GM18858 (cell line): ENCODE measurements around the gene FYN.
A peak's percentile ranks its signal among the peaks of the same experiment; 100 is the strongest.
"Not testable (repeated sequence)": the region's sequence is repeated elsewhere in the genome, so short reads cannot be mapped to it uniquely, and the experiment has no call there.

Source experiments
- ATAC-seq: cut with Tn5 transposase; IDR thresholded peaks from one replicate; pipeline ENCODE4 v1.9.1; 2021; ENCODE audit not compliant: unreplicated experiment

Gene FYN

DNA sequence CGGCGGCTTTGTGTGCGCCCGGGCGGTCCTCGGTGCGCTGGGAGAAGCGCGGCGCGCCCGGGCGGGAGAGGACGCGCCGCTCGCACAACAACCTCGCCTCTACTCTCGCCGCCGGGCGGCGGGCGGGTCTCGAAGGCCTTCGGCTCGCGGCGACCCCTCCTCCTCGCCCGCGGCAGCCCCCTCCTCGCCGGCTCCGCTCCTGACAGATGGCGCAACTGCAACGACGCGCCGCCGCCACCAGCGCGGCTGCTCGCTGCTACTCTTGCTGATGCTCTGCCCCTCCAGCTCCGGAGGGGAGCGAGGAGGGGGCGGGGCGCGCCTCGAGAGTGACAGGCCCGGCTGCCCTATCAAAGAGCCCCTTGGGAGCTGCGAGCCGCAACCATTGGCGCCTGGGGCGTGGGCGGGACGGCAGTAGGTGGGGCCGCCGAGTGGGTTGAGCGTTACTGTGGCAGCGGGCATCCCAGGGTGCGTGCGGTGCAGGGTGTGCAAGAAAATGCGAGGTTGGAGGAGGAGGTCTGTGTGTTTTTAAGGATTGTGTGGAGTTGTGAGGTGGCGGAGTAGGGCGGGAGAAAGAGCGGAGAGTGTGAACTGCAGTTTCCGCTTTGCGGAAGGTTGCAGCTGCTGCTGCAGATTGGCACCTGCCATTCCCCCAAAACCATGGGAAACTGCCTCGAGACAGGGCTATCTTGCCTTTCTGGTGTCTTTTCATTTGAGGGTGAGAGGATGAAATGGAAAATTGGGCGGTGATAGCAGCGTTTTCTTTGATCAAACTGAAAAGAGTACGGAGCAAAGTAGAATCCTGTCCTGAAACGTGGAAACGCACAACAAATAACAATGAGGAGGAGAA, at the start of gene FYN:
TSS of gene FYN (minus strand) at position 275 of the 847 bp plus-strand sequence. CDS start 153,401 bp downstream, outside the sequence.
- ATAC-seq: peak; percentile 98

- no peak for ATAC-seq
These were observed 49.4 kb upstream of the FYN start for GRCh38 chr6:111922454-111923297.

DNA sequence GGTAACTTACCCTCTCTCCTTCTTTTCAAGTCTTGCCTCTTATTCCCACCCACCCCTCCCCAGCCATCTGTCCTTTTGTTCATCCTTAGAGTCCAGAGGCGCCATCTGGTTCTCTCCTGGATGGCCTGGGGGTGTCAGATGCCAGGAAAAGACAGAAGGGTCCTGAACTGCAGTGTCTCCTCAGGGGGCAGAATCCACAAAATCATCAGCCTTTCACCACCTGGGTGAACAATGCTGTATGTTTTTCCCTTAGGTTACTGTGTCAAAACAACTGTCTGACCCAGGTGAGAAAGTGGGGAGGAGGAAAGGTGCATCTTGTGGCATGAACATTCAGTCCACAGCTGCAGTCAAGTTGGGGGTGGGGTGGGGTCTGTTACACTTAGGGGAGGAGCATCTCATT, 47.9 kb upstream of the FYN start:
- ATAC-seq: no peak

DNA sequence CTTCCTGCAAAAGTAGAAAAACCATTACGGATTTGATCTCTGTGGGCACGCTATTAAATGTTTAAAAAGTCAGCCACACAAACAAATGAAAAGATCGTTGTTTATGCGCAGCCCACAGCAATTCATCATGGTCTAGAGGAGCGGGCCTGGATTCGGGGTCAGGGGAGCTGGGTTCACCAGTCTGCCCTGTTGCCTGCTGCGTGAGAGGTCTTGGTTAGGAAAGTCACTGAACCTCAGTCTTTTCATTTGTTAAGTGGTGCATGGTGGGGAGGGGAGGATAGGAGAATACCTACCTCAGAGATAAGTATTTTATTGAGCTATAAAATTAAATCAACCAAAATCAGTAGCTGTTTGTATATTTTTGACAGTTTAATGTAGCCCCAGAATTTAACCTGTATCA, 47.3 kb upstream of the FYN start:
- no peak for ATAC-seq

- no peak for ATAC-seq
These were observed 45.6 kb upstream of the FYN start for GRCh38 chr6:111918825-111919224.

DNA sequence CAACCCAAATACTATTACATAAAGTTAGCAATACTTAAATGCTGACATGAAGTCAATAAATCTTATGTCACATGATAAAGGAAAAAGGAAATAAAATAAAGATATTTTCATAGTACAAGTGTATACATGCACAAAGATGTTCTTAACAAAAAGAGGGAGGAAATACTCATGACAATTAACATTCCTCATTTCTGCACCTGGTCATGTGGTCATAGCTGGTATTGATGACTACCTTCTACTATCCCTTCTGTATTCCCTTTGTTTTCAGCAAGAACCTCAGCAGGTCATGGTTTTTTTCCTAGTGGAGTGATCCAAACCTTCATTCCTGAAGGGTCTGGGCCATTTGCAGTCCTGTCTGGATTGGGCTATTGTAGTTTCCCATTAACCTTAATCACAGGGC, 43.5 kb upstream of the FYN start:
- no peak for ATAC-seq

DNA sequence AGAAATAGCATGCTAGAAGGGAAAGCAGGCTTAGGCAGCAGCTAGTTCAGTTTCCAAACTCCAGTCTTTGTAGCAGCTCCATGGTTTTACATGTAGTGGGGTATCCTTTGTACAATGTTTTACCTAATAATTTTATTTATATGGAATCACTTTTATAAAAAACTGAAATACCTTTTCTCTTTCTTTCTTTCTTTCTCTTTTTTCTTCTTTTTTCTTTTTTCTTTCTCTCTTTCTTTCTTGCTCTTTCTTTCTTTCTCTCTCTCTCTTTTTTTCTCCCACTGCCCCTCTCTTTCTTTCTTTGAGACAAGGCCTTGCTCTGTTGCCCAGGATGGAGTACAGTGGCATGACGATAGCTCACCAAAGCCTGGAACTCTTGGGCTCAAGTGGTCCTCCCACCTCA, 41.4 kb upstream of the FYN start:
- ATAC-seq: no peak

GRCh38 chr6:111912904-111913303, 39.7 kb upstream of the FYN start:
- no peak for ATAC-seq

GRCh38 chr6:111911428-111911827, 38.2 kb upstream of the FYN start:
- no peak for ATAC-seq

DNA sequence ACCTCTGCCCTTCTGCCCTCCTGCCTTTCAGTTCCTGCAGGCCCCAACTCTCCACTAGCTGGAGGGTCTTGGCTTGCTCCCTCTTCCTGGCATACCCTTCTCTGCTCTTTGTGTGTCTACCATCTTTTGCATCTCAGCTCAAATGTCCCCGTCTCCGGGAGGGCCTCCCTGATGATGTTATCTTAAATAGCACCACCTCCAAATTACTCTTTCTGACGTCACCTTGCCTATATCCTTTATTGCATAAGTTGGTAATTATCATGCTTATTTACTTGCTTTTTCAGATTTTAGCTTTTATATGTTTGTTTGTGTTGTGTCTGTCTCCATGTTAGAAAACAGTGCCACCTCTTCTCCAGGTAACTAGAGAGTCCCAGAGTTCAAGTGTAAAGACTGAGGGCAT, 36.0 kb upstream of the FYN start:
- ATAC-seq: no peak

- ATAC-seq: not testable (repeated sequence)
These were observed 35.1 kb upstream of the FYN start for GRCh38 chr6:111908365-111908764.

GRCh38 chr6:111900735-111901134, 27.5 kb upstream of the FYN start:
- no peak for ATAC-seq

DNA sequence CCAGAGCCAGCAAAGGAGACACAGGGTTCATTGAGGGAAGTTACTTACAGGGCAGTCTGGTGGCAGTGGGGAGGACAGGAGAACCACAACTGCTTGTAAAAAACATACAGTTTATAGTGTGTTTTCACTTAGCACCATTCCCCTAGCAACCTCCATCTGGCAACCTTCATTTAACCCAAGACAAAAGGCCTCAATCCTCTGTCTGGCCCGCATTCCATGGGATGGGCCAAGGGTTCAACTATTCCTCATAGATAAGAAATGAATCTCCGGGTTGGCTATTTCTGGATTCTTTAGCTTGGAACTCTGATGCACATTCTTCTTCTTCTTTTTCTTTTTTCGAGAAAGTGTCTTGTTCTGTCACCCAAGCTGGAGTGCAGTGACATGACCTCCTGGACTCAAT, 26.3 kb upstream of the FYN start:
- ATAC-seq: no peak

GRCh38 chr6:111898452-111898851, 25.2 kb upstream of the FYN start:
- ATAC-seq: no peak

- ATAC-seq: no peak
These were observed 21.7 kb upstream of the FYN start for GRCh38 chr6:111894951-111895350.

DNA sequence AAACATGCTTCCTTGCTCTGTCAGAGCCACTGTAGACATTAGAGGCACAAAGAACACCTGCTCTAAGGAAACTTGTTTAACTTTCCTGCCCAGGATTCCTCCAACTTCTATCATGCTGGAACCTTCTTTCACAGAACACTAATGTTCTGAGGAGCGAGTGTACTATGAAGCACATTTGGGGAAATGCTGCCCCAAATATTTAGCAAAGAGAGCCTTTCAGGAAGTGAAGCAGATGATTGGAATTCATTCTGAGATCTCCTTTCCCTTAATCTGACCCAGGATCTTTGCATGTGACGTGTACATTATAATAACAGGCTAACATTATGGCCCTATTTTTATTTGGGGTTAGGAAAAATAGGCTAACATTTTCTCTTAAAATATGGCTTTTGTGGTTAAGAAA, 21.0 kb upstream of the FYN start:
- ATAC-seq: no peak

- no peak for ATAC-seq
These were observed 19.2 kb upstream of the FYN start for GRCh38 chr6:111892431-111892830.

- ATAC-seq: no peak
These were observed 17.7 kb upstream of the FYN start for GRCh38 chr6:111890988-111891387.

DNA sequence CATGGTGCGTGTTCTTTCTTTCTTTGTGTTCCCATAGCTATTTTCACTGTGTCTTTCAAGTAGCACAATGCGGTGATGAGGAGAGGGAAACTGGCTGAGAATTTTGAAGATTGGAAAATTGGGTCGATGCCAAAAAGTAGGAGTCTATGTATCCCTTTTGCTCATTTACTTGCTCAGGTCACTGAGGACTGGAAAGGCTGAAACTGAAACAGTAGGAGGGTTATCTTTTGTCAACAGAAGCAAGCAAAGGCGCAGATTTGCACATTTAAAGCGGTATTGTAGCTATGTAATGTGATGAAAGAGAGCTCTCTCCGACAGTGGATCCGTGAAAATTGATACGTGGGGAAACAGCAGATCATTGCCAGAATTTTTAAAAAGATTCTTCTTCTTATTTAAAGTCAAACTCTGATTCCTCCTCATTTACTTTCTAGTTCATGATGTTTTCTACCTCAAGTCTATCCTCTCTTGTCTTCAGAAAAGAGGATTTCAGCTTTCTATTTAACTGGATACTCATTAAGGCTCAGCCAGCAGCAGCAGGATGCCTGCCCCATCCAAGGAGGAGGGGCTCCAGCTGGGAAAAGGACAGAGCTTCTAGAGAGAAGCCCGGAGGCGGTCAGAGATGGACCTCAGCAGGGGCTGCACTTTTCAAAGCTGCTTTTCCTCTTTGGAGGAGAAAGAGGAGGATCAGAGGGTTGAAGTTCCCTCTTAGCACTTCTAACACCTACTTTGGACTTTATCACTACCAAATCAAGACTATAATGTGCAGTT, 15.9 kb upstream of the FYN start:
- ATAC-seq: no peak

DNA sequence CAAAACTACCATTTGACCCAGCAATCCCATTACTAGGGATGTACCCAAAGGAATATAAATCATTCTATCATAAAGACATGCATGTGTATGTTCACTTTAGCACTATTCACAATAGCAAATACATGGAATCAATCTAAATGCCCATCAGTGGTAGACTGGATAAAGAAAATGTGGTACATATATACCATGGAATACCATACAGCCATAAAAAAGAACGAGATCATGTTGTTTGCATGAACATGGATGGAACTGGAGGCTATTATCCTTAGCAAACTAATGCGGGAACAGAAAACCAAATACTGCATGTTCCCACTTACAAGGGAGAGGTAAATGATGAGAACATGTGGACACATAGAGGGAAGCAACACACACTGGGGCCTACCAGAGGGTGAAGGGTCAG, 13.5 kb upstream of the FYN start:
- not testable (repeated sequence) for ATAC-seq

DNA sequence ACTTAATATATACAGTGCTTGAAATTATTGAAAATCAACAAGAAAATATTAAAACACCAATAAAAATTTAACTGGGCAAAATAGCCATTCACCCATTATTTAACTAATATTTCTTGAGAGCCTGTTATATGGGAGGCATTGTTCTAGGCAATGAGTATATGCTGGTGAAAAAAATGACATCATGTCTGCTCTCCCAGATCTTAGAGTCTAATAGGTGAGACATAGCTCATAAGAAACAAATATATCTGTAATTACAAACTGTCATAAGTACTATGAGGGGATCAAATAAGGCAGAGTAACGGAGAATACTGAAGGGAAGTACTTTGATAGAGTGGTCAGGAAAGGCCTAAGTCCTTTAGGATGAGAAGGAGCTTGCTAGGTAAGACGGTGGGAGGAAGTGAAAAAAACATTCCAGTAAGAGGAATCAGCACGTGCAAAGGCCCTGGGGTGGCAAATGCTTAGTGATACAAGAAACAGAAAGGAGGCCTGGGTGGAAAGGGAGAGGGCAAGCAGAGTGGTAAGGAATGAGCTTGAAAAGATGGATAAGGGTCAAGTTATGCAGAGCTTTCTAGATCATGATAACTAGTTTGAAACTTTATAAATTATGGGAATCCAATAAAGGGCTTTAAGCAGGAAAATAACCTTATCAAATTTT, 12.2 kb upstream of the FYN start:
- no peak for ATAC-seq
